ENCODE results near the gene CD180. TPM values are rescaled to one million over a fixed set of nuclear protein-coding genes. Genes with fewer than 3 reads are reported as not detected.

Gene CD180
- total RNA-seq, 1 experiment from 2014 or later, result not detected

DNA sequence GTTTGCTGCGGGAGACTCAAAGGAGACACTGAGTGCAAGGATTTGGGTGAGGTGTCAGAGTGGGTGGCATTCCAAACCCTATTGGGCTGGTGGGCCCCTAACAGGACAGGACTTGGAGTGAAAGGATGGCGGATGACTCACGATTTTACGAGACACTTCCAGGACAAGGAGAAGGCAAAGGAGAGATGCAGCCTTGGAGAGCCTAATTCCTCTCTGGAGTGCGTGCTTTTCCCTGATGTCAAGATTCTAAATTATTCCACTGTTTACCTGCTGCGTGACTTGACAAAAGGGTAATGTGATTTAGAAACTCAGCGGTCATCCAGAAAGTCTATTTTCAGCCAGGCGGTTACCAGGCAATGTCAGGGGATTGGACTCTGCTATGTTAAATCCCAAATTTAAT is 41.6 kb upstream of the CD180 start:
- Histone ChIP-seq H3K9me2 (ENCODE audit: insufficient read depth) (no peaks in the 10 kb centered on the region), H4K20me1 (ENCODE audit: insufficient read depth) (no peaks in the 10 kb centered on the region), H3K79me2 (ENCODE audit: insufficient read depth, low read length) (no peaks in the 10 kb centered on the region), H3K4me3 (replicated peaks in 1 of 2; ENCODE audit: low read depth in 1 of 2, low read length in 2 of 2) (no peak overlapping the region), H3K4me1 (ENCODE audit: control insufficient read depth in 1 of 2, insufficient read depth in 2 of 2, low read length in 2 of 2) (peaks cover 2 to 5% of the 10 kb centered on the region in 2 experiments; a peak in 1 of 4 replicates), H3K9me3 (ENCODE audit: control insufficient read depth in 1 of 2, insufficient read depth in 1 of 2, low read depth in 1 of 2, low read length in 2 of 2) (no peaks in the 10 kb centered on the region), H3K4me2 (ENCODE audit: low read length) (no peak overlapping the region), H3K27ac (ENCODE audit: low read depth, low read length) (no peak overlapping the region), H2AFZ (ENCODE audit: low read depth, low read length, poor library complexity, severe bottlenecking) (no peak overlapping the region), H3K27me3 (ENCODE audit: insufficient read depth, low read length) (no peaks in the 10 kb centered on the region), H3K36me3 (ENCODE audit: control insufficient read depth in 1 of 2, insufficient read depth in 2 of 2, low read length in 2 of 2) (no peaks in the 10 kb centered on the region), H3K9ac (ENCODE audit: low read length) (no peak overlapping the region)
- RAD21 ChIA-PET (ENCODE audit: low non-redundant PET in 1 of 2, low total read pairs in 2 of 2, uncharacterized antibody in 2 of 2, unreplicated experiment in 2 of 2), result no interaction called here
- no peak for DNase-seq (ENCODE audit: low read depth, low spot score)
- ATAC-seq, result no peak
- TF ChIP-seq POLR2A (IDR thresholded peaks at IDR 0.05; ENCODE audit: borderline replicate concordance, extremely low read depth, insufficient read depth, insufficient read length) (no peak), ZNF274 (IDR thresholded peaks at IDR 0.05; ENCODE audit: low read depth, low read length) (no peak), EZH2 (IDR thresholded peaks at IDR 0.05) (no peak), EZH2phosphoT487 (IDR thresholded peaks at IDR 0.05; ENCODE audit: borderline replicate concordance) (no peak), TCF7L2 (IDR thresholded peaks at IDR 0.05; ENCODE audit: borderline replicate concordance, extremely low read depth, insufficient read depth, insufficient read length) (no peak), CBX3 (IDR thresholded peaks at IDR 0.05; ENCODE audit: low read depth) (no peak), JUND (IDR thresholded peaks at IDR 0.05) (no peak), SRF (IDR thresholded peaks at IDR 0.05; ENCODE audit: low read depth) (no peak), ELF1 (IDR thresholded peaks at IDR 0.05; ENCODE audit: borderline replicate concordance, low read depth) (no peak)
- POLR2A ChIA-PET, result no interaction called here
- intact Hi-C loops (cut with micrococcal nuclease), result no loop called here
- CTCF ChIA-PET, result interaction anchor here (1.1 kb wide), 1 partner anchor 11 kb away, joined by 3 read pairs; no protein-coding TSS in a partner anchor
- no TSS peak for BruUV-seq (replicated peaks)

DNA sequence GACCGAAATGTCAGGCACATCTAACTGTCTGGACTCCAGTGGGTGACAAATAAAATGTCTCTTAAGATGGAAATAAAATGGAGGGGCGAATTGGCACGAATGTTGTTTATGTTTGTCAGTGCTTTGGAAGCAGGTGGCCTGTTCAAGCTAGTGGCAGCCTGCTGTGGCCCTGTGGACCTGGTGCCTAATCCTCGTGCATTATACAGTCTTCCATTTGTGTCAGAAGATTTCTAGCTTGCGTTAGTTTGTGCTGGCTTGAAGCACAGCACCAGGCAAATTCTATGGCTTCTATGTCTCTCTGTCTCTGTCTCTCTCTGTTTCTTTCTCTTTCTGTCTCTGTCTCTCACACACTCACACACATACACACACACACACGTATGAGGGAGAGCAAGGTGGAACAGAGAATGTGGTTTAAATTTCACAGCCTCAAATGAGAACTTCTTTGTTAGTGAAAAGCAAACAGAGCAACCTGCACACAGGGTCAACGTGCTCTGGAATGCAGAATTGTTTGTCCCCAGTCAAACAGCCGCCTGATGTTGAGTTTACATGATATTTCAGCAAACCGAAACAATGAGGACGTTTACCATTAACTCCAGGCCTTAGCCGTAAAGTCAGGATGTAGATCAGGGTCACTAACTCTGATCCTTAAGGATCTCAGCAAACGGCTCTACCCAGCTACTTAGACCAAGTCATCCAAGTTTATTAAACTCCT is 39.0 kb upstream of the CD180 start:
- Histone ChIP-seq H3K9ac (ENCODE audit: low read length) (no peak overlapping the region), H3K4me3 (replicated peaks in 1 of 2; ENCODE audit: low read depth in 1 of 2, low read length in 2 of 2) (no peak overlapping the region), H3K9me3 (ENCODE audit: control insufficient read depth in 1 of 2, insufficient read depth in 1 of 2, low read depth in 1 of 2, low read length in 2 of 2) (no peaks in the 10 kb centered on the region), H3K9me2 (ENCODE audit: insufficient read depth) (no peaks in the 10 kb centered on the region), H3K4me1 (ENCODE audit: control insufficient read depth in 1 of 2, insufficient read depth in 2 of 2, low read length in 2 of 2) (peaks cover 2 to 5% of the 10 kb centered on the region in 2 experiments; a peak in 1 of 4 replicates), H3K27ac (ENCODE audit: low read depth, low read length) (no peak overlapping the region), H3K79me2 (ENCODE audit: insufficient read depth, low read length) (no peaks in the 10 kb centered on the region), H3K27me3 (ENCODE audit: insufficient read depth, low read length) (no peaks in the 10 kb centered on the region), H4K20me1 (ENCODE audit: insufficient read depth) (no peaks in the 10 kb centered on the region), H3K36me3 (ENCODE audit: control insufficient read depth in 1 of 2, insufficient read depth in 2 of 2, low read length in 2 of 2) (no peaks in the 10 kb centered on the region), H2AFZ (ENCODE audit: low read depth, low read length, poor library complexity, severe bottlenecking) (no peak overlapping the region), H3K4me2 (ENCODE audit: low read length) (no peak overlapping the region)
- CTCF ChIA-PET, result no interaction called here
- RAD21 ChIA-PET (ENCODE audit: low non-redundant PET in 1 of 2, low total read pairs in 2 of 2, uncharacterized antibody in 2 of 2, unreplicated experiment in 2 of 2), result no interaction called here
- intact Hi-C loops (cut with micrococcal nuclease), result no loop called here
- no TSS peak for BruUV-seq (replicated peaks)
- ATAC-seq, result no peak
- POLR2A ChIA-PET, result no interaction called here
- no peak for DNase-seq (ENCODE audit: low read depth, low spot score)
- TF ChIP-seq CBX3 (IDR thresholded peaks at IDR 0.05; ENCODE audit: low read depth), result no peak
- TF ChIP-seq ZNF274 (IDR thresholded peaks at IDR 0.05; ENCODE audit: low read depth, low read length), result no peak
- no peak for TF ChIP-seq ATF3 (IDR thresholded peaks at IDR 0.05)
- no peak for TF ChIP-seq ZFX (IDR thresholded peaks at IDR 0.05)
- TF ChIP-seq, protein P1, sequence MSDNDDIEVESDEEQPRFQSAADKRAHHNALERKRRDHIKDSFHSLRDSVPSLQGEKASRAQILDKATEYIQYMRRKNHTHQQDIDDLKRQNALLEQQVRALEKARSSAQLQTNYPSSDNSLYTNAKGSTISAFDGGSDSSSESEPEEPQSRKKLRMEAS (IDR thresholded peaks at IDR 0.05), result no peak
- TF ChIP-seq EGR1 (IDR thresholded peaks at IDR 0.05; ENCODE audit: low read depth), result no peak
- TF ChIP-seq EZH2phosphoT487 (IDR thresholded peaks at IDR 0.05; ENCODE audit: borderline replicate concordance), result no peak
- no peak for TF ChIP-seq FOSL1 (IDR thresholded peaks at IDR 0.05; ENCODE audit: low read depth)
- no peak for TF ChIP-seq SIN3A (IDR thresholded peaks at IDR 0.05; ENCODE audit: low read depth)
- no peak for TF ChIP-seq YY1 (IDR thresholded peaks at IDR 0.05; ENCODE audit: extremely low read depth, insufficient replicate concordance, low read depth, low read length)
- TF ChIP-seq, protein P2, sequence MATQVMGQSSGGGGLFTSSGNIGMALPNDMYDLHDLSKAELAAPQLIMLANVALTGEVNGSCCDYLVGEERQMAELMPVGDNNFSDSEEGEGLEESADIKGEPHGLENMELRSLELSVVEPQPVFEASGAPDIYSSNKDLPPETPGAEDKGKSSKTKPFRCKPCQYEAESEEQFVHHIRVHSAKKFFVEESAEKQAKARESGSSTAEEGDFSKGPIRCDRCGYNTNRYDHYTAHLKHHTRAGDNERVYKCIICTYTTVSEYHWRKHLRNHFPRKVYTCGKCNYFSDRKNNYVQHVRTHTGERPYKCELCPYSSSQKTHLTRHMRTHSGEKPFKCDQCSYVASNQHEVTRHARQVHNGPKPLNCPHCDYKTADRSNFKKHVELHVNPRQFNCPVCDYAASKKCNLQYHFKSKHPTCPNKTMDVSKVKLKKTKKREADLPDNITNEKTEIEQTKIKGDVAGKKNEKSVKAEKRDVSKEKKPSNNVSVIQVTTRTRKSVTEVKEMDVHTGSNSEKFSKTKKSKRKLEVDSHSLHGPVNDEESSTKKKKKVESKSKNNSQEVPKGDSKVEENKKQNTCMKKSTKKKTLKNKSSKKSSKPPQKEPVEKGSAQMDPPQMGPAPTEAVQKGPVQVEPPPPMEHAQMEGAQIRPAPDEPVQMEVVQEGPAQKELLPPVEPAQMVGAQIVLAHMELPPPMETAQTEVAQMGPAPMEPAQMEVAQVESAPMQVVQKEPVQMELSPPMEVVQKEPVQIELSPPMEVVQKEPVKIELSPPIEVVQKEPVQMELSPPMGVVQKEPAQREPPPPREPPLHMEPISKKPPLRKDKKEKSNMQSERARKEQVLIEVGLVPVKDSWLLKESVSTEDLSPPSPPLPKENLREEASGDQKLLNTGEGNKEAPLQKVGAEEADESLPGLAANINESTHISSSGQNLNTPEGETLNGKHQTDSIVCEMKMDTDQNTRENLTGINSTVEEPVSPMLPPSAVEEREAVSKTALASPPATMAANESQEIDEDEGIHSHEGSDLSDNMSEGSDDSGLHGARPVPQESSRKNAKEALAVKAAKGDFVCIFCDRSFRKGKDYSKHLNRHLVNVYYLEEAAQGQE (IDR thresholded peaks at IDR 0.05; ENCODE audit: low read depth), result no peak

Measured in HCT116 (cell line).